Kidney (tissue), 14 donors: ENCODE measurements around the gene DNM3. TPM values are rescaled to one million over a fixed set of nuclear protein-coding genes. Genes with fewer than 3 reads are reported as not detected.

ENCODE experiments used
- DNase-seq, 5 donors: peaks; one replicate each; pipeline ENCODE4 v3.0.0-alpha.2; 2013 to 2020
- FAIRE-seq: peaks from 2 replicates; lab custom pipeline; 2012; peaks lifted over from hg19 to GRCh38; lab: Jason Lieb, UNC
- H3K27ac ChIP-seq, 2 donors: one replicate each; pipeline ENCODE4 v1.7.0; 2013; ENCODE audit warnings: low read depth in 2 of 2, low read length in 2 of 2, inconsistent platforms in 1 of 2
- H3K27me3 ChIP-seq: one replicate; pipeline ENCODE4 v1.7.1; 2013; ENCODE audit warnings: low read length, inconsistent platforms; ENCODE audit not compliant: control insufficient read depth, insufficient read depth
- H3K36me3 ChIP-seq, 3 donors: one replicate each; pipeline versions ENCODE4 v1.7.0 to v1.7.1; 2013; ENCODE audit warnings: low read length in 3 of 3, control low read depth in 1 of 3, inconsistent platforms in 1 of 3; ENCODE audit not compliant: insufficient read depth in 3 of 3, control insufficient read depth in 2 of 3
- H3K4me1 ChIP-seq, 3 donors: one replicate each; pipeline versions ENCODE4 v1.7.0 to v1.7.1; 2013; ENCODE audit warnings: low read length in 3 of 3, inconsistent platforms in 1 of 3, low read depth in 1 of 3; ENCODE audit not compliant: control insufficient read depth in 2 of 3, insufficient read depth in 2 of 3
- H3K4me3 ChIP-seq, 3 donors: one replicate each; pipeline versions ENCODE4 v1.7.0 to v1.8.1; 2013; ENCODE audit warnings: low read length in 3 of 3, control low read depth in 1 of 3, inconsistent platforms in 1 of 3
- H3K9ac ChIP-seq, 3 donors: one replicate each; pipeline versions ENCODE4 v1.7.0 to v1.7.1; 2013; ENCODE audit warnings: low read length in 3 of 3, control low read depth in 1 of 3, inconsistent platforms in 1 of 3
- H3K9me3 ChIP-seq, 3 donors: one replicate each; pipeline versions ENCODE4 v1.7.0 to v1.7.1; 2013; ENCODE audit warnings: low read length in 3 of 3, control low read depth in 1 of 3, inconsistent platforms in 1 of 3; ENCODE audit not compliant: control insufficient read depth in 2 of 3, insufficient read depth in 1 of 3
- CTCF ChIP-seq: IDR thresholded peaks from 3 replicates; pipeline ENCODE4 v1.5.1; 2012; ENCODE audit warnings: mild to moderate bottlenecking, moderate library complexity, borderline replicate concordance; ENCODE audit not compliant: insufficient read depth; ENCODE audit errors: extremely low read depth
- intact Hi-C: fragments of 100-400 bp; cut with DNase I; formaldehyde crosslinking; loops from one replicate; pipeline ENCODE4 v1.11.1; 2022
- polyA plus RNA-seq: library from polyadenylated mRNA; stranded (reverse); fragments of 350-450 nt; fragmentation: Illumina TruSeq; extraction: RNeasy Lipid Tissue Mini Kit (QIAGEN cat#74804); gene quantifications from one replicate; pipeline ENCODE4 v1.2.3, GENCODE V29; 2014; ENCODE audit warnings: low read depth, low replicate concordance; ENCODE audit not compliant: insufficient read depth
- total RNA-seq: library from RNA; stranded (reverse); fragmentation: NEBNext Ultra II Directional; extraction: Animal tissue kit (Norgen Biotek cat#: 25700); gene quantifications from one replicate; pipeline ENCODE4 v1.2.1, GENCODE V29; 2021
- donor health status: control.
- donor health status: control.
- donor health status: control.
- donor health status: control.
- donor health status: control.
- donor health status: DM: yes; HTN: yes; CAD: no.
- donor health status: Normal renal cell carcinoma (clear cell type).

The DNM3 gene
- total and polyA plus RNA-seq, 2 donors from 2014 or later, result 5.9 to 19.1 TPM

- Histone ChIP-seq H3K27ac (no peak overlapping the region), H3K27me3 (no peaks in the 10 kb centered on the region), H3K4me1 (peaks cover 12 to 19% (median 18%) of the 10 kb centered on the region in 3 donors), H3K36me3 (no peaks in the 10 kb centered on the region), H3K9ac (no peak overlapping the region), H3K9me3 (no peaks in the 10 kb centered on the region), H3K4me3 (no peak overlapping the region)
- intact Hi-C loops, result no loop called here
- TF ChIP-seq CTCF, result no peak
- DNase-seq (no peak), FAIRE-seq (no peak)
Observed at GRCh38 chr1:172324761-172325160, 483.5 kb downstream of the DNM3 start.

- TF ChIP-seq CTCF, result no peak
- Histone ChIP-seq H3K4me1 (peaks cover 12 to 19% (median 18%) of the 10 kb centered on the region in 3 donors), H3K27me3 (no peaks in the 10 kb centered on the region), H3K36me3 (no peaks in the 10 kb centered on the region), H3K9me3 (no peaks in the 10 kb centered on the region), H3K4me3 (no peak overlapping the region), H3K27ac (no peak overlapping the region), H3K9ac (no peak overlapping the region)
- peak in 2 of 5 donors; percentile 27 to 34 for DNase-seq
- no peak for FAIRE-seq
- intact Hi-C loops, result no loop called here
Observed at GRCh38 chr1:172325531-172325930, 484.2 kb downstream of the DNM3 start.

- H3K27me3 ChIP-seq, result no peaks in the 10 kb centered on the region
- no peak for FAIRE-seq
Observed at GRCh38 chr1:172326136-172326535, 484.8 kb downstream of the DNM3 start.

More at GRCh38 chr1:172326136-172326535, 484.8 kb downstream of the DNM3 start:
- no peaks in the 10 kb centered on the region for H3K9me3 ChIP-seq
- no peak overlapping the region for H3K4me3 ChIP-seq
- H3K36me3 ChIP-seq, result no peaks in the 10 kb centered on the region
- no peak for TF ChIP-seq CTCF
- no peak overlapping the region for H3K9ac ChIP-seq
- DNase-seq, result no peak
- intact Hi-C loops, result no loop called here
- H3K27ac ChIP-seq, result no peak overlapping the region
- peaks cover 12 to 19% (median 18%) of the 10 kb centered on the region in 3 donors for H3K4me1 ChIP-seq
